Measurements from ENCODE around the gene TLR9.

TLR9 gene

GRCh38 chr3:52191663-52192062 lies 33.8 kb downstream of the TLR9 start:
- Histone ChIP-seq H3K27ac (no peak overlapping the region), H3K4me3 (IDR thresholded peaks at IDR 0.05; ENCODE audit: insufficient read depth, low read depth, low read length) (no peak overlapping the region), H3K9ac (no peak overlapping the region), H3K4me1 (ENCODE audit: low read depth, poor library complexity, severe bottlenecking) (no peaks in the 10 kb centered on the region), H3K27me3 (ENCODE audit: insufficient read depth, low read depth) (no peaks in the 10 kb centered on the region), H4K20me1 (ENCODE audit: insufficient read depth) (no peaks in the 10 kb centered on the region), H2AFZ (ENCODE audit: low read depth) (no peak overlapping the region), H3K36me3 (ENCODE audit: insufficient read depth) (no peaks in the 10 kb centered on the region), H3K79me2 (ENCODE audit: insufficient read depth, low read depth) (no peaks in the 10 kb centered on the region), H3K4me2 (no peak overlapping the region)
- TF ChIP-seq CTCF (conservative IDR thresholded peaks at IDR 0.05; ENCODE audit: low read depth, low read length), result no peak

- H3K4me2 ChIP-seq, result no peak overlapping the region
- no peaks in the 10 kb centered on the region for H3K36me3 ChIP-seq (ENCODE audit: insufficient read depth)
These were observed 35.0 kb downstream of the TLR9 start for GRCh38 chr3:52190294-52191074.

GRCh38 chr3:52188556-52188955 lies 36.9 kb downstream of the TLR9 start:
- no peak overlapping the region for H2AFZ ChIP-seq (ENCODE audit: low read depth)
- no peak for TF ChIP-seq CTCF (conservative IDR thresholded peaks at IDR 0.05; ENCODE audit: low read depth, low read length)
- no peak overlapping the region for H3K4me3 ChIP-seq (IDR thresholded peaks at IDR 0.05; ENCODE audit: insufficient read depth, low read depth, low read length)
- H3K4me1 ChIP-seq (ENCODE audit: low read depth, poor library complexity, severe bottlenecking), result no peaks in the 10 kb centered on the region
- no peak overlapping the region for H3K27ac ChIP-seq
- no peaks in the 10 kb centered on the region for H3K27me3 ChIP-seq (ENCODE audit: insufficient read depth, low read depth)
- no peaks in the 10 kb centered on the region for H3K36me3 ChIP-seq (ENCODE audit: insufficient read depth)
- H3K79me2 ChIP-seq (ENCODE audit: insufficient read depth, low read depth), result no peaks in the 10 kb centered on the region
- no peaks in the 10 kb centered on the region for H4K20me1 ChIP-seq (ENCODE audit: insufficient read depth)
- H3K9ac ChIP-seq, result no peak overlapping the region
- no peak overlapping the region for H3K4me2 ChIP-seq

More at GRCh38 chr3:52190294-52191074, 35.0 kb downstream of the TLR9 start:
- no peak for TF ChIP-seq CTCF (conservative IDR thresholded peaks at IDR 0.05; ENCODE audit: low read depth, low read length)
- Histone ChIP-seq H3K4me1 (ENCODE audit: low read depth, poor library complexity, severe bottlenecking) (no peaks in the 10 kb centered on the region), H3K4me3 (IDR thresholded peaks at IDR 0.05; ENCODE audit: insufficient read depth, low read depth, low read length) (no peak overlapping the region), H3K27ac (no peak overlapping the region), H4K20me1 (ENCODE audit: insufficient read depth) (no peaks in the 10 kb centered on the region), H2AFZ (ENCODE audit: low read depth) (no peak overlapping the region), H3K79me2 (ENCODE audit: insufficient read depth, low read depth) (no peaks in the 10 kb centered on the region), H3K9ac (no peak overlapping the region), H3K27me3 (ENCODE audit: insufficient read depth, low read depth) (no peaks in the 10 kb centered on the region)

- TF ChIP-seq CTCF (conservative IDR thresholded peaks at IDR 0.05; ENCODE audit: low read depth, low read length), result no peak
- no peaks in the 10 kb centered on the region for H3K4me1 ChIP-seq (ENCODE audit: low read depth, poor library complexity, severe bottlenecking)
- H3K36me3 ChIP-seq (ENCODE audit: insufficient read depth), result no peaks in the 10 kb centered on the region
- H3K79me2 ChIP-seq (ENCODE audit: insufficient read depth, low read depth), result no peaks in the 10 kb centered on the region
- no peak overlapping the region for H2AFZ ChIP-seq (ENCODE audit: low read depth)
- H4K20me1 ChIP-seq (ENCODE audit: insufficient read depth), result no peaks in the 10 kb centered on the region
- no peak overlapping the region for H3K9ac ChIP-seq
- no peaks in the 10 kb centered on the region for H3K27me3 ChIP-seq (ENCODE audit: insufficient read depth, low read depth)
- H3K4me2 ChIP-seq, result no peak overlapping the region
- H3K27ac ChIP-seq, result no peak overlapping the region
- no peak overlapping the region for H3K4me3 ChIP-seq (IDR thresholded peaks at IDR 0.05; ENCODE audit: insufficient read depth, low read depth, low read length)
These were observed 38.7 kb downstream of the TLR9 start for GRCh38 chr3:52186729-52187128.

Data from KMS-11 (cell line).